H1 (cell line): ENCODE data around the gene AHSG. TPM values are rescaled to one million over a fixed set of nuclear protein-coding genes. Genes with fewer than 3 reads are reported as not detected.

Source experiments
- CTCF ChIA-PET: fragments of 300-600 bp; sonication (Branson Sonifier 250); formaldehyde crosslinking; loops from one replicate; lab custom pipeline; 2021; ENCODE audit not compliant: partially characterized antibody; lab: Charles Lee
- POLR2A ChIA-PET: fragments of 300-600 bp; sonication (Branson Sonifier 250); formaldehyde crosslinking; loops from one replicate; lab custom pipeline; 2021; ENCODE audit warnings: inconsistent platforms; ENCODE audit not compliant: partially characterized antibody; lab: Charles Lee
- DNase-seq, 2 experiments: peaks; one replicate each; pipeline versions ENCODE4 v3.0.0 to v3.0.0-alpha.2; 2010 to 2022; ENCODE audit warnings: low spot score in 2 of 2, low read depth in 1 of 2, mixed read lengths in 1 of 2
- FAIRE-seq: peaks from 2 replicates; lab custom pipeline; 2011; peaks lifted over from hg19 to GRCh38; lab: Jason Lieb, UNC
- H2AFZ ChIP-seq: 2 replicates; pipeline ENCODE4 v1.8.1; 2012; ENCODE audit warnings: low read length, inconsistent platforms
- H2AK5ac ChIP-seq: 2 replicates; pipeline ENCODE4 v1.6.1; 2013; ENCODE audit warnings: low read depth, low read length
- H2BK120ac ChIP-seq: replicated peaks from 2 replicates; pipeline ENCODE3; 2013; ENCODE audit warnings: low read depth, low read length, inconsistent platforms
- H2BK12ac ChIP-seq: 2 replicates; pipeline ENCODE4 v1.6.1; 2013; ENCODE audit warnings: low read depth, low read length
- H2BK15ac ChIP-seq: 2 replicates; pipeline ENCODE4 v1.6.1; 2013; ENCODE audit warnings: low read length
- H2BK20ac ChIP-seq: 2 replicates; pipeline ENCODE4 v1.6.1; 2013; ENCODE audit warnings: low read length
- H2BK5ac ChIP-seq: 2 replicates; pipeline ENCODE4 v1.6.1; 2013; ENCODE audit warnings: low read depth, low read length
- H3K14ac ChIP-seq: 2 replicates; pipeline ENCODE4 v1.6.1; 2013; ENCODE audit warnings: inconsistent platforms; ENCODE audit not compliant: insufficient read length
- H3K18ac ChIP-seq: 2 replicates; pipeline ENCODE4 v1.6.1; 2013; ENCODE audit warnings: low read length; ENCODE audit errors: extremely low read depth
- H3K23ac ChIP-seq: 2 replicates; pipeline ENCODE4 v1.6.1; 2013; ENCODE audit warnings: inconsistent platforms; ENCODE audit not compliant: insufficient read length
- H3K23me2 ChIP-seq: 2 replicates; pipeline ENCODE4 v1.6.1; 2013; ENCODE audit warnings: low read depth, low read length
- H3K27ac ChIP-seq: 2 replicates; pipeline ENCODE4 v1.6.1; 2011; ENCODE audit warnings: low read depth, low read length, inconsistent platforms
- H3K27me3 ChIP-seq, 4 experiments: replicated peaks in 1 of 4; 1 replicate in 1 of 4; 2 replicates in 3 of 4; pipeline versions ENCODE4 v1.6.1 to v1.8.1; 2011 to 2013; ENCODE audit warnings: low read length in 3 of 4, mild to moderate bottlenecking in 3 of 4, inconsistent platforms in 2 of 4, mixed read lengths in 2 of 4, moderate library complexity in 1 of 4; ENCODE audit not compliant: control insufficient read depth in 3 of 4, insufficient read depth in 3 of 4; ENCODE audit errors: extremely low read depth in 1 of 4
- H3K36me3 ChIP-seq, 4 experiments: 2 replicates each; pipeline versions ENCODE4 v1.6.1 to v1.8.1; 2011 to 2013; ENCODE audit warnings: mild to moderate bottlenecking in 4 of 4, low read length in 3 of 4, moderate library complexity in 2 of 4, control low read depth in 1 of 4, inconsistent platforms in 1 of 4; ENCODE audit not compliant: insufficient read depth in 4 of 4, control insufficient read depth in 2 of 4
- H3K4ac ChIP-seq: replicated peaks from 2 replicates; pipeline ENCODE3; 2013; ENCODE audit warnings: low read length, low read depth, mixed read lengths, inconsistent platforms; ENCODE audit not compliant: insufficient read length
- H3K4me1 ChIP-seq, 4 experiments: replicated peaks in 1 of 4; 1 replicate in 1 of 4; 2 replicates in 3 of 4; pipeline versions ENCODE4 v1.6.1 to v1.8.1; 2011 to 2013; ENCODE audit warnings: low read length in 3 of 4, inconsistent platforms in 2 of 4, mixed read lengths in 1 of 4; ENCODE audit not compliant: insufficient read depth in 4 of 4, control insufficient read depth in 3 of 4
- H3K4me2 ChIP-seq, 2 experiments: 2 replicates each; pipeline versions ENCODE4 v1.6.1 to v1.8.1; 2011 to 2013; ENCODE audit warnings: low read depth in 2 of 2, low read length in 2 of 2, control low read depth in 1 of 2, inconsistent platforms in 1 of 2, mild to moderate bottlenecking in 1 of 2; ENCODE audit not compliant: insufficient read depth in 1 of 2
- H3K4me3 ChIP-seq, 4 experiments: fragments of 200-600, 300-600 bp in 1 of 4; sonication (generic), shearing (Covaris generic), sonication (Bioruptor Twin) in 1 of 4; 2 replicates each; pipeline versions ENCODE4 v1.5.1 to v1.8.1; 2011 to 2016; ENCODE audit warnings: low read length in 4 of 4, low read depth in 3 of 4, control low read depth in 2 of 4, inconsistent platforms in 2 of 4, mild to moderate bottlenecking in 2 of 4, mixed read lengths in 1 of 4, moderate library complexity in 1 of 4; ENCODE audit not compliant: insufficient read depth in 2 of 4; ENCODE audit errors: extremely low read depth in 1 of 4
- H3K56ac ChIP-seq: replicated peaks from 2 replicates; pipeline ENCODE3; 2013; ENCODE audit warnings: low read depth, mild to moderate bottlenecking, mixed read lengths, low read length, inconsistent platforms; ENCODE audit not compliant: insufficient read length
- H3K79me1 ChIP-seq: 2 replicates; pipeline ENCODE4 v1.6.1; 2013; ENCODE audit warnings: low read depth, low read length, control low read depth
- H3K79me2 ChIP-seq, 2 experiments: 2 replicates each; pipeline versions ENCODE4 v1.6.1 to v1.8.1; 2012 to 2013; ENCODE audit warnings: low read length in 2 of 2, mild to moderate bottlenecking in 2 of 2, inconsistent platforms in 1 of 2; ENCODE audit not compliant: insufficient read depth in 2 of 2, control insufficient read depth in 1 of 2
- H3K9ac ChIP-seq, 4 experiments: replicated peaks in 1 of 4; 1 replicate in 1 of 4; 2 replicates in 3 of 4; pipeline versions ENCODE4 v1.6.1 to v1.8.1; 2011 to 2013; ENCODE audit warnings: low read depth in 3 of 4, low read length in 3 of 4, control low read depth in 2 of 4, mild to moderate bottlenecking in 2 of 4, moderate library complexity in 2 of 4, inconsistent platforms in 1 of 4; ENCODE audit errors: extremely low read depth in 1 of 4
- H3K9me3 ChIP-seq, 2 experiments: 2 replicates each; pipeline versions ENCODE4 v1.6.1 to v1.8.1; 2012 to 2013; ENCODE audit warnings: mild to moderate bottlenecking in 2 of 2, moderate library complexity in 2 of 2, control low read depth in 1 of 2, inconsistent platforms in 1 of 2, low read depth in 1 of 2, low read length in 1 of 2, mixed read lengths in 1 of 2; ENCODE audit not compliant: insufficient read depth in 2 of 2
- H4K20me1 ChIP-seq, 2 experiments: replicated peaks in 1 of 2; 2 replicates each; pipeline versions ENCODE3 to v1.8.1; 2011 to 2013; ENCODE audit warnings: inconsistent platforms in 2 of 2, low read length in 2 of 2, mild to moderate bottlenecking in 1 of 2; ENCODE audit not compliant: insufficient read depth in 2 of 2, control insufficient read depth in 1 of 2
- H4K5ac ChIP-seq: 2 replicates; pipeline ENCODE4 v1.6.1; 2013; ENCODE audit warnings: low read length, low read depth, mixed read lengths, inconsistent platforms; ENCODE audit not compliant: insufficient read length
- H4K8ac ChIP-seq: 2 replicates; pipeline ENCODE4 v1.8.0; 2013; ENCODE audit warnings: mild to moderate bottlenecking, moderate library complexity, low read length, inconsistent platforms; ENCODE audit not compliant: insufficient read depth; ENCODE audit errors: extremely low read depth
- H4K91ac ChIP-seq: replicated peaks from 2 replicates; pipeline ENCODE3; 2013; ENCODE audit warnings: low read length, mixed read lengths, inconsistent platforms; ENCODE audit not compliant: insufficient read length
- ASH2L ChIP-seq: fragments of 200-600, 300-600 bp; sonication (generic); IDR thresholded peaks from one replicate; pipeline ENCODE4 v1.7.1; 2017; ENCODE audit warnings: low read length
- KDM5A ChIP-seq: fragments of 200-600 bp; IDR thresholded peaks from 2 replicates; pipeline ENCODE4 v1.7.1; 2012; ENCODE audit warnings: mild to moderate bottlenecking, low read length, inconsistent platforms, mixed read lengths
- MAFK ChIP-seq: IDR thresholded peaks from 2 replicates; pipeline ENCODE4 v1.6.1; 2012; ENCODE audit warnings: low read depth, mild to moderate bottlenecking, improper control_type of control experiment, low read length
- POU5F1 ChIP-seq: IDR thresholded peaks from 2 replicates; pipeline ENCODE4 v1.6.1; 2011; ENCODE audit warnings: low read depth, mild to moderate bottlenecking, low read length, moderate library complexity
- SAP30 ChIP-seq: fragments of 300-600 bp; sonication (generic); IDR thresholded peaks from 2 replicates; pipeline ENCODE4 v1.7.1; 2012; ENCODE audit warnings: low read length, moderate library complexity, mild to moderate bottlenecking, inconsistent platforms; ENCODE audit not compliant: insufficient read depth, insufficient replicate concordance
- WGBS, 2 experiments: shearing (Covaris generic) in 1 of 2; methylation state at CpG; one replicate each; pipeline versions ENCODE4 v1.1.6 to v1.1.7; 2013 to 2015; ENCODE audit warnings: low lambda C conversion rate in 2 of 2, mixed read lengths in 2 of 2, inconsistent platforms in 1 of 2, low coverage in 1 of 2, missing lambda C conversion rate in 1 of 2; ENCODE audit not compliant: insufficient replicate concordance in 2 of 2, insufficient coverage in 1 of 2, insufficient read length in 1 of 2; ENCODE audit errors: extremely low coverage in 1 of 2, missing lambda C conversion rate in 1 of 2; 5-methylcytosine and 5-hydroxymethylcytosine counted together
- polyA plus RNA-seq, 7 experiments: library from polyadenylated mRNA; depleted of rRNA in 3 of 7; stranded (reverse) in 5 of 7; unstranded in 2 of 7; fragments of >200 nt in 5 of 7; fragments of 200-250 nt in 2 of 7; gene quantifications; 1 replicate in 5 of 7; 2 replicates in 1 of 7; 4 replicates in 1 of 7; pipeline versions ENCODE4 v1.2.1 to v1.2.3, GENCODE V29; 2011 to 2013; ENCODE audit warnings: missing spikeins in 2 of 7, mixed read lengths in 2 of 7
- total RNA-seq: library from RNA; stranded (reverse); fragmentation: NEBNext Ultra II Directional; extraction: Animal tissue kit (Norgen Biotek cat#: 25700); gene quantifications from 2 replicates; pipeline ENCODE4 v1.2.1, GENCODE V29; 2021

Gene AHSG
- total and polyA plus RNA-seq, 2 of the 8 experiments (the other 6 are each of a cell fraction or from before 2014, with no cell fraction given): 0.68 to 0.78 TPM

- CTCF ChIA-PET: interaction anchor here (0.9 to 1.7 kb wide), 4 partner anchors 8 to 1144 kb away, joined by 3 to 4 read pairs (median 4); no protein-coding TSS in a partner anchor
- Histone ChIP-seq H3K36me3 (peaks cover 8 to 28% (median 19%) of the 10 kb centered on the region in 4 experiments), H3K9ac (peak overlapping the region; percentile 91 to 98 (median 91)), H2BK20ac (no peak overlapping the region), H2BK12ac (no peak overlapping the region), H3K27ac (peak overlapping the region; percentile 93), H4K20me1 (peaks cover 0 to 4% of the 10 kb centered on the region in 2 experiments), H3K23me2 (peaks cover 16% of the 10 kb centered on the region), H2BK120ac (no peak overlapping the region), H3K79me1 (peaks cover 3% of the 10 kb centered on the region), H2AFZ (no peak overlapping the region), H4K8ac (peak overlapping the region; percentile 99; the same call in 1 of the 2 replicates), H2AK5ac (peak overlapping the region; percentile 53; the same call in 1 of the 2 replicates), H3K27me3 (no peaks in the 10 kb centered on the region), H3K18ac (no peak overlapping the region), H3K4me3 (peak overlapping the region; percentile 83 to 97 (median 88)), H3K79me2 (peaks cover 0 to 17% of the 10 kb centered on the region in 2 experiments; a peak in 3 of 4 replicates), H2BK5ac (peak overlapping the region; percentile 20; the same call in 1 of the 2 replicates), H3K4me1 (peaks cover 0 to 11% (median 4%) of the 10 kb centered on the region in 4 experiments; a peak in 6 of 7 replicates), H3K23ac (no peak overlapping the region), H3K14ac (no peak overlapping the region), H3K56ac (peak overlapping the region; percentile 52), H4K91ac (no peak overlapping the region), H4K5ac (no peak overlapping the region), H3K4ac (no peak overlapping the region), H3K4me2 (peak overlapping the region; percentile 96 to 99), H2BK15ac (no peak overlapping the region; the same call in 1 of the 2 replicates), H3K9me3 (no peaks in the 10 kb centered on the region)
- FAIRE-seq: no peak
- POLR2A ChIA-PET: interaction anchor here (0.5 to 9.0 kb wide), 15 partner anchors 10 to 243 kb away, joined by 3 to 96 read pairs (median 4); partner anchors contain the start of genes EIF4A2 and RFC4
- peak; percentile 37; the same call in 1 of the 2 replicates for TF ChIP-seq KDM5A
- no peak for TF ChIP-seq MAFK
- TF ChIP-seq POU5F1: no peak
- no peak for TF ChIP-seq SAP30
- no peak for TF ChIP-seq ASH2L
- no peak for DNase-seq
- WGBS, 2 experiments: 23% methylated on average over 20 of the region's 21 CpGs; no CpG with 5 or more reads in 1 of the 2 experiments
These were observed 41.8 kb upstream of the AHSG start for GRCh38 chr3:186570941-186571643.
